H9 (cell line): ENCODE measurements around the gene RAB2B. TPM values are rescaled to one million over a fixed set of nuclear protein-coding genes. Genes with fewer than 3 reads are reported as not detected.
A peak's percentile ranks its signal among the peaks of the same experiment; 100 is the strongest.

Experiments
- DNase-seq: peaks from one replicate; pipeline ENCODE4 v3.0.0-alpha.2; 2017
- H2AFZ ChIP-seq: one replicate; pipeline ENCODE4 v1.6.1; 2013; ENCODE audit warnings: mild to moderate bottlenecking, low read length, control low read depth, moderate library complexity
- H2AK5ac ChIP-seq: 2 replicates; pipeline ENCODE4 v1.6.1; 2013; ENCODE audit warnings: low read length, control low read depth, mixed read lengths; ENCODE audit not compliant: insufficient read length
- H2BK120ac ChIP-seq: one replicate; pipeline ENCODE4 v1.6.1; 2013; ENCODE audit warnings: low read depth, mild to moderate bottlenecking, low read length, control low read depth, inconsistent platforms; ENCODE audit not compliant: poor library complexity, severe bottlenecking
- H2BK12ac ChIP-seq: 2 replicates; pipeline ENCODE4 v1.6.1; 2013; ENCODE audit warnings: low read length, control low read depth, mixed read lengths, low read depth; ENCODE audit not compliant: insufficient read length
- H2BK15ac ChIP-seq: 2 replicates; pipeline ENCODE4 v1.6.1; 2013; ENCODE audit warnings: low read depth, low read length, control low read depth
- H2BK20ac ChIP-seq: one replicate; pipeline ENCODE4 v1.6.1; 2013; ENCODE audit warnings: low read depth, mild to moderate bottlenecking, low read length, control low read depth, inconsistent platforms; ENCODE audit not compliant: poor library complexity, severe bottlenecking
- H2BK5ac ChIP-seq: 2 replicates; pipeline ENCODE4 v1.6.1; 2013; ENCODE audit warnings: low read length, control low read depth, mixed read lengths; ENCODE audit not compliant: insufficient read length
- H3K14ac ChIP-seq: 2 replicates; pipeline ENCODE4 v1.6.1; 2013; ENCODE audit warnings: low read length, control low read depth; ENCODE audit not compliant: insufficient read depth
- H3K18ac ChIP-seq: 2 replicates; pipeline ENCODE4 v1.6.1; 2013; ENCODE audit warnings: low read depth, mild to moderate bottlenecking, mixed read lengths, low read length, control low read depth; ENCODE audit not compliant: insufficient read length
- H3K23ac ChIP-seq: 2 replicates; pipeline ENCODE4 v1.6.1; 2013; ENCODE audit warnings: low read length, control low read depth, mixed read lengths, low read depth; ENCODE audit not compliant: insufficient read length
- H3K23me2 ChIP-seq: 2 replicates; pipeline ENCODE4 v1.6.1; 2013; ENCODE audit warnings: low read depth, mild to moderate bottlenecking, mixed read lengths, low read length, control low read depth; ENCODE audit not compliant: insufficient read length, poor library complexity, severe bottlenecking
- H3K27ac ChIP-seq: 2 replicates; pipeline ENCODE4 v1.5.1; 2013; ENCODE audit warnings: low read length, control low read depth, mixed read lengths, low read depth; ENCODE audit not compliant: insufficient read length
- H3K27me3 ChIP-seq: 2 replicates; pipeline ENCODE4 v1.6.1; 2013; ENCODE audit warnings: low read length, control low read depth, inconsistent platforms; ENCODE audit not compliant: insufficient read depth
- H3K4ac ChIP-seq: 2 replicates; pipeline ENCODE4 v1.6.1; 2013; ENCODE audit warnings: low read depth, mild to moderate bottlenecking, control low read depth, inconsistent platforms, low read length, moderate library complexity
- H3K4me1 ChIP-seq: 2 replicates; pipeline ENCODE4 v1.6.1; 2013; ENCODE audit warnings: low read length, control low read depth, inconsistent platforms; ENCODE audit not compliant: insufficient read depth
- H3K4me2 ChIP-seq: 2 replicates; pipeline ENCODE4 v1.6.1; 2013; ENCODE audit warnings: low read length, control low read depth, mixed read lengths; ENCODE audit not compliant: insufficient read length, insufficient read depth
- H3K56ac ChIP-seq: 2 replicates; pipeline ENCODE4 v1.6.1; 2013; ENCODE audit warnings: low read depth, mild to moderate bottlenecking, mixed read lengths, low read length, control low read depth; ENCODE audit not compliant: insufficient read length
- H3K79me1 ChIP-seq: 2 replicates; pipeline ENCODE4 v1.6.1; 2013; ENCODE audit warnings: low read depth, mild to moderate bottlenecking, moderate library complexity, low read length, control low read depth, inconsistent platforms; ENCODE audit not compliant: insufficient read depth, poor library complexity, severe bottlenecking
- H3K79me2 ChIP-seq: 2 replicates; pipeline ENCODE4 v1.6.1; 2013; ENCODE audit warnings: low read length, control low read depth, inconsistent platforms; ENCODE audit not compliant: insufficient read depth
- H3K9ac ChIP-seq: 2 replicates; pipeline ENCODE4 v1.6.1; 2013; ENCODE audit warnings: low read length, control low read depth, mixed read lengths; ENCODE audit not compliant: insufficient read length; ENCODE audit errors: extremely low read depth
- H3K9me3 ChIP-seq: one replicate; pipeline ENCODE4 v1.6.1; 2013; ENCODE audit warnings: low read depth, low read length, inconsistent platforms; ENCODE audit not compliant: control insufficient read depth
- H3T11ph ChIP-seq: one replicate; pipeline ENCODE4 v1.6.1; 2013; ENCODE audit warnings: mild to moderate bottlenecking, low read length, control low read depth, inconsistent platforms
- H4K20me1 ChIP-seq: one replicate; pipeline ENCODE4 v1.6.1; 2013; ENCODE audit not compliant: control insufficient read depth, insufficient read length, insufficient read depth
- H4K5ac ChIP-seq: 2 replicates; pipeline ENCODE4 v1.6.1; 2013; ENCODE audit warnings: low read depth, mild to moderate bottlenecking, mixed read lengths, low read length, control low read depth; ENCODE audit not compliant: insufficient read length
- H4K8ac ChIP-seq: replicated peaks from 2 replicates; pipeline ENCODE4 v1.6.1; 2013; ENCODE audit warnings: low read length, control low read depth, mixed read lengths, low read depth; ENCODE audit not compliant: insufficient read length
- H4K91ac ChIP-seq: 2 replicates; pipeline ENCODE4 v1.6.1; 2013; ENCODE audit warnings: low read depth, mild to moderate bottlenecking, moderate library complexity, mixed read lengths, low read length, control low read depth; ENCODE audit not compliant: insufficient read length
- H3K27ac Mint-ChIP-seq, 3 experiments: 2 replicates in 2 of 3; 3 replicates in 1 of 3; pipeline ENCODE4 v1.8.0; 2020 to 2021; ENCODE audit warnings: mixed read lengths in 3 of 3, mild to moderate bottlenecking in 1 of 3, moderate library complexity in 1 of 3
- H3K27me3 Mint-ChIP-seq: 2 replicates; pipeline ENCODE4 v1.8.0; 2021; ENCODE audit warnings: low read depth, mild to moderate bottlenecking, moderate library complexity, mixed read lengths
- H3K36me3 Mint-ChIP-seq, 3 experiments: 2 replicates in 2 of 3; 3 replicates in 1 of 3; pipeline ENCODE4 v1.8.0; 2020 to 2021; ENCODE audit warnings: low read depth in 3 of 3, mixed read lengths in 3 of 3; ENCODE audit not compliant: insufficient read depth in 1 of 3
- H3K4me1 Mint-ChIP-seq, 2 experiments: 2 replicates each; pipeline ENCODE4 v1.8.0; 2020; ENCODE audit warnings: mixed read lengths in 2 of 2
- H3K4me3 Mint-ChIP-seq, 2 experiments: 2 replicates in 1 of 2; 3 replicates in 1 of 2; pipeline ENCODE4 v1.8.0; 2020 to 2021; ENCODE audit warnings: mild to moderate bottlenecking in 2 of 2, mixed read lengths in 2 of 2, moderate library complexity in 1 of 2
- H3K9me3 Mint-ChIP-seq, 2 experiments: 2 replicates in 1 of 2; 3 replicates in 1 of 2; pipeline ENCODE4 v1.8.0; 2020; ENCODE audit warnings: mild to moderate bottlenecking in 2 of 2, mixed read lengths in 2 of 2, moderate library complexity in 1 of 2
- CTCF ChIP-seq: fragments of 200-600 bp; sonication (generic); conservative IDR thresholded peaks from 3 replicates; pipeline ENCODE4 v1.8.0; 2021; ENCODE audit warnings: antibody characterized with exemption, mild to moderate bottlenecking
- WGBS: extraction: QIAGEN DNeasy Blood & Tissue Kit; methylation state at CpG from one replicate; pipeline ENCODE4 v1.1.7; 2013; ENCODE audit warnings: missing lambda C conversion rate, low lambda C conversion rate, mixed read lengths; ENCODE audit not compliant: insufficient read length; ENCODE audit errors: extremely low coverage; 5-methylcytosine and 5-hydroxymethylcytosine counted together
- total RNA-seq: library from RNA; stranded (reverse); gene quantifications from 2 replicates; pipeline ENCODE4 v1.2.1, GENCODE V29; 2021

Gene RAB2B
- total RNA-seq, 1 experiment from 2014 or later: 27.9 TPM

GRCh38 chr14:21436567-21437062, 40.1 kb downstream of the RAB2B start:
- H3K4me2 ChIP-seq: peak overlapping the region; percentile 86
- peaks cover 21 to 33% of the 10 kb centered on the region in 2 experiments for H3K4me1 Mint-ChIP-seq
- no peak overlapping the region for H4K8ac ChIP-seq
- no peak overlapping the region for H3K27ac ChIP-seq
- WGBS: no CpG with 5 or more reads among the region's 11 CpGs
- no peaks in the 10 kb centered on the region for H3K27me3 Mint-ChIP-seq
- no peak overlapping the region for H3K18ac ChIP-seq
- H2BK5ac ChIP-seq: no peak overlapping the region
- H4K20me1 ChIP-seq: no peaks in the 10 kb centered on the region
- no peaks in the 10 kb centered on the region for H3K9me3 ChIP-seq
- H3T11ph ChIP-seq: no peak overlapping the region
- no peak overlapping the region for H4K91ac ChIP-seq
- H3K36me3 Mint-ChIP-seq: peaks cover 4 to 27% (median 14%) of the 10 kb centered on the region in 3 experiments; a peak in 6 of 7 replicates
- H3K79me2 ChIP-seq: peaks cover 23% of the 10 kb centered on the region; the same call in 1 of the 2 replicates
- no peak overlapping the region for H3K14ac ChIP-seq
- H3K9me3 Mint-ChIP-seq: no peaks in the 10 kb centered on the region
- peaks cover 7% of the 10 kb centered on the region for H3K23me2 ChIP-seq
- H3K79me1 ChIP-seq: no peaks in the 10 kb centered on the region
- H2BK15ac ChIP-seq: no peak overlapping the region
- H3K4me1 ChIP-seq: no peaks in the 10 kb centered on the region
- no peak for DNase-seq
- no peak overlapping the region for H2AK5ac ChIP-seq
- no peak overlapping the region for H3K4ac ChIP-seq
- no peak overlapping the region for H2BK120ac ChIP-seq
- no peak overlapping the region for H3K23ac ChIP-seq
- H3K4me3 Mint-ChIP-seq: peak overlapping the region; percentile 81 to 89
- no peak overlapping the region for H2BK20ac ChIP-seq
- peak overlapping the region; percentile 71 for H3K9ac ChIP-seq
- H4K5ac ChIP-seq: no peak overlapping the region
- H3K27me3 ChIP-seq: no peaks in the 10 kb centered on the region
- no peak overlapping the region for H2BK12ac ChIP-seq
- TF ChIP-seq CTCF: no peak
- peak overlapping the region; percentile 59 to 86 (median 81); a peak in 6 of 7 replicates for H3K27ac Mint-ChIP-seq
- no peak overlapping the region for H3K56ac ChIP-seq
- H2AFZ ChIP-seq: no peak overlapping the region
